GM12878 (cell line): ENCODE measurements around the gene IZUMO1. TPM values are rescaled to one million over a fixed set of nuclear protein-coding genes. Genes with fewer than 3 reads are reported as not detected.

Source experiments
- ATAC-seq: fragments of 200-7000 bp; cut with Tn5 transposase; 3 replicates; pipeline ENCODE4 v1.9.1; 2020; ENCODE audit warnings: mild to moderate bottlenecking, moderate library complexity
- BruUV-seq: library from RNA; stranded (reverse); fragments of 400-500 nt; replicated peaks from 2 replicates; lab custom pipeline; 2021; lab: Mats Ljungman, UMichigan
- CTCF ChIA-PET: fragments of 300-600 bp; sonication (Branson Sonifier 250); formaldehyde crosslinking; extraction: SDS; loops from one replicate; lab custom pipeline; 2021; ENCODE audit warnings: inconsistent platforms; lab: Yijun Ruan, JAX
- POLR2A ChIA-PET: fragments of 350-600 bp; formaldehyde crosslinking; extraction: SDS; loops from one replicate; lab custom pipeline; 2021; ENCODE audit warnings: inconsistent platforms; lab: Charles Lee
- RAD21 ChIA-PET: fragments of 300-600 bp; sonication (Branson Sonifier 250); formaldehyde crosslinking; loops from one replicate; lab custom pipeline; 2023; ENCODE audit warnings: antibody characterized with exemption; ENCODE audit not compliant: unreplicated experiment; lab: Charles Lee
- SMC1A ChIA-PET: fragments of 300-600 bp; sonication (Branson Sonifier 250); formaldehyde crosslinking; loops from one replicate; lab custom pipeline; 2023; ENCODE audit not compliant: unreplicated experiment, uncharacterized antibody; lab: Charles Lee
- DNase-seq: peaks from one replicate; pipeline ENCODE4 v3.0.0-alpha.2; 2011; ENCODE audit warnings: low read depth, low spot score
- FAIRE-seq: peaks from 3 replicates; lab custom pipeline; 2011; peaks lifted over from hg19 to GRCh38; lab: Jason Lieb, UNC
- H2AFZ ChIP-seq: 2 replicates; pipeline ENCODE4 v1.6.0; 2011; ENCODE audit warnings: low read depth, low read length, control low read depth; ENCODE audit not compliant: control insufficient read depth
- H3K27ac ChIP-seq: 2 replicates; pipeline ENCODE4 v1.5.1; 2011; ENCODE audit warnings: control low read depth; ENCODE audit not compliant: control insufficient read depth, insufficient read depth
- H3K27me3 ChIP-seq, 2 experiments: replicated peaks in 1 of 2; 2 replicates each; pipeline versions ENCODE4 v1.6.0 to v1.6.1; 2011; ENCODE audit warnings: low read length in 1 of 2; ENCODE audit not compliant: control insufficient read depth in 2 of 2, insufficient read depth in 2 of 2
- H3K36me3 ChIP-seq, 2 experiments: 2 replicates each; pipeline ENCODE4 v1.5.1; 2011; ENCODE audit warnings: low read length in 1 of 2; ENCODE audit not compliant: control insufficient read depth in 2 of 2, insufficient read depth in 2 of 2
- H3K4me1 ChIP-seq: 2 replicates; pipeline ENCODE4 v1.6.1; 2011; ENCODE audit warnings: mild to moderate bottlenecking, low read length, moderate library complexity, mixed read lengths; ENCODE audit not compliant: control insufficient read depth, insufficient read depth
- H3K4me2 ChIP-seq: 2 replicates; pipeline ENCODE4 v1.6.0; 2011; ENCODE audit warnings: control low read depth; ENCODE audit not compliant: control insufficient read depth, insufficient read depth
- H3K4me3 ChIP-seq: fragments of 200-600 bp; sonication (generic); 2 replicates; pipeline ENCODE4 v1.5.1; 2016
- H3K79me2 ChIP-seq: 2 replicates; pipeline ENCODE4 v1.6.0; 2011; ENCODE audit warnings: low read length; ENCODE audit not compliant: control insufficient read depth, insufficient read depth
- H3K9ac ChIP-seq: 2 replicates; pipeline ENCODE4 v1.8.0; 2011; ENCODE audit warnings: low read length, control low read depth, mixed read lengths; ENCODE audit not compliant: control insufficient read depth, insufficient read depth
- H3K9me3 ChIP-seq: replicated peaks from 3 replicates; pipeline ENCODE4 v1.5.1; 2011; ENCODE audit warnings: mild to moderate bottlenecking, low read length; ENCODE audit not compliant: control insufficient read depth, insufficient read depth
- H4K20me1 ChIP-seq: 2 replicates; pipeline ENCODE4 v1.6.0; 2011; ENCODE audit not compliant: control insufficient read depth, insufficient read depth
- IKZF1 ChIP-seq: fragments of 450-650 bp; conservative IDR thresholded peaks from 2 replicates; pipeline ENCODE4 v1.6.1; 2017; ENCODE audit warnings: antibody characterized with exemption, mild to moderate bottlenecking
- NBN ChIP-seq: fragments of 450-650 bp; IDR thresholded peaks from 2 replicates; pipeline ENCODE4 v1.6.1; 2016
- NFIC ChIP-seq: IDR thresholded peaks from 2 replicates; pipeline ENCODE4 v1.6.1; 2012; ENCODE audit warnings: low read depth, mild to moderate bottlenecking, inconsistent platforms, low read length, moderate library complexity
- POU2F2 ChIP-seq: IDR thresholded peaks from 3 replicates; pipeline ENCODE4 v1.6.1; 2011; ENCODE audit warnings: low read depth, mild to moderate bottlenecking, low read length, borderline replicate concordance
- RELA ChIP-seq: fragments of 450-650 bp; IDR thresholded peaks from 2 replicates; pipeline ENCODE4 v1.8.0; 2014; ENCODE audit warnings: borderline replicate concordance; ENCODE audit not compliant: partially characterized antibody
- WGBS: methylation state at CpG from one replicate; pipeline ENCODE4 v1.1.6; 2016; ENCODE audit warnings: low lambda C conversion rate; ENCODE audit not compliant: insufficient replicate concordance, insufficient coverage; ENCODE audit errors: missing lambda C conversion rate; 5-methylcytosine and 5-hydroxymethylcytosine counted together
- in situ Hi-C: fragments of 300-500 bp; cut with MboI; formaldehyde crosslinking; loops from 9 replicates; pipeline ENCODE4 v1.14.3; 2018; ENCODE audit warnings: mixed read lengths
- intact Hi-C: fragments of 100-400 bp; cut with micrococcal nuclease; formaldehyde crosslinking; loops from one replicate; pipeline ENCODE4 v1.14.2; 2022; ENCODE audit not compliant: unreplicated experiment
- polyA plus RNA-seq, 11 experiments: library from polyadenylated mRNA; depleted of rRNA in 4 of 11; unstranded in 6 of 11; stranded (reverse) in 5 of 11; fragments of >200 nt; fragmentation: Nextera tagmentation in 4 of 11; fragmentation: Illumina TruSeq in 1 of 11; extraction: Ambion mirVana in 4 of 11; extraction: Trizol in 1 of 11; gene quantifications; 1 replicate in 1 of 11; 2 replicates in 10 of 11; pipeline versions ENCODE4 v1.2.1 to v1.2.3, GENCODE V29; 2011 to 2016; ENCODE audit warnings: inconsistent platforms in 2 of 11, missing spikeins in 2 of 11, low read depth in 1 of 11
- total RNA-seq, 4 experiments: library from RNA; depleted of rRNA in 3 of 4; stranded (reverse); fragments of >200 nt in 3 of 4; fragmentation: Illumina TruSeq in 1 of 4; extraction: Trizol in 1 of 4; gene quantifications; 2 replicates each; pipeline versions ENCODE4 v1.2.1 to v1.2.3, GENCODE V29; 2013 to 2021
- TF ChIP-seq, protein P1 (sequence below): fragments of 450-650 bp; IDR thresholded peaks from 2 replicates; pipeline ENCODE4 v1.6.1; 2016; ENCODE audit warnings: mild to moderate bottlenecking

Gene IZUMO1
- total and polyA plus RNA-seq, 10 of the 15 experiments (the other 5 are each of a cell fraction or from before 2014, with no cell fraction given): not detected

DNA sequence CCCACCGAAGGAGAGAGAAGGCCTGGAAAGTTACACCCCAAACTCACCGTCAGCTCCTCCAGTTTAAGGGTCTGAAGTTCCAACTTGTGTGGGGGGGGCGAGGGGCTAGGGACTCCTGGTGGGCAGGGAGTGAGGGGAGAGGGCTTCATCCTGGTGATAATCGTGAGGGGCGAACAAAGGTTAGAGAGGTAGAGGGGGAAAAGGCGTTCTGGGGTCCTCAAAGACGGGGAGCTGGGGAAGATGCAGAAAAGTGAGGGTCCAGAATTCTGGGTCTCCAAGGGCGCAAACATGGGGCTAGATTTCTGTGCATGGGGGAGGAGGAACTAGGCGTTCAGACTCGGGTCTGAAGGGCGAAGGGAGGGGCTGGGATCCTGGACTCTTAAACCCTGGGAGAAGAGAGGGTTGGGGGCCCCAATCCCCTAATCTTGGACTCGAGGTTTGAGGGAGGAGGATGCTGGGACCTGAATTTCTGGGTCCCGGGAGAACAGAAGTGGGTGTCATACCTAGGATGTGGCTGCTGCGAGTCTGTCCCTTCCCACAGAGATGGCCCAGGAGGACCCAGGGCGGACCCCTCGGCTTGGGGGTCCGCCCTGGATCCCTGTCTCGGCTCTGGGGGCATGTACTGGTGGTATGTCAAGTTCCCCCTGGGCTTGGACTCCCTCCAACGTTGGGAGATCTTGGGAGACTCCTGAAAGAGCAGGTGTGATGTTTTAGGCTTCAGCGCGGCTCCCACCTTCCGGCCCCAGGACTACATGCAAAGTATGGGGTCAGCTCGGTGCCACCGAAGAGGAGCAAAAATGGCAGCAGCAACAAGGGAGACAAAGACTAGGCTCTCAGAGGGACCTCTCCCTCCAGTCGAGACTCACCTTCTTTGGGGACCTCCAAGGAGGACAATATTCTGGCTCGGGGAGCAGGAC, 31.7 kb downstream of the IZUMO1 start:
- FAIRE-seq: no peak
- Histone ChIP-seq H3K4me3 (peak overlapping the region; percentile 95), H3K27me3 (no peaks in the 10 kb centered on the region), H3K4me2 (peak overlapping the region; percentile 89), H2AFZ (peak overlapping the region; percentile 91), H3K9me3 (no peaks in the 10 kb centered on the region; the same call in 2 of the 3 replicates), H4K20me1 (no peaks in the 10 kb centered on the region), H3K79me2 (no peaks in the 10 kb centered on the region), H3K4me1 (peaks cover 16% of the 10 kb centered on the region), H3K27ac (peak overlapping the region; percentile 71; the same call in 1 of the 2 replicates), H3K36me3 (no peaks in the 10 kb centered on the region), H3K9ac (peak overlapping the region; percentile 87)
- CTCF ChIA-PET: interaction anchor here (1.8 kb wide), 1 partner anchor 40 kb away, joined by 6 read pairs; no protein-coding TSS in a partner anchor
- intact Hi-C loops (no loop called here), in situ Hi-C loops (no loop called here)
- ATAC-seq: no peak
- POLR2A ChIA-PET: interaction anchor here (0.5 to 3.0 kb wide), 5 partner anchors 10 to 738 kb away, joined by 3 to 7 read pairs (median 4); partner anchors contain the start of gene ALDH16A1
- DNase-seq: no peak
- RAD21 ChIA-PET: interaction anchor here (1.0 to 1.4 kb wide), 3 partner anchors 9 to 69 kb away, joined by 4 read pairs; partner anchors contain the start of gene CA11
- SMC1A ChIA-PET: interaction anchor here (0.6 to 1.1 kb wide), 2 partner anchors 69 to 131 kb away, joined by 3 to 5 read pairs; partner anchors contain the start of gene CA11
- BruUV-seq: no TSS peak
- WGBS: 13% methylated on average over 26 of the region's 26 CpGs
- TF ChIP-seq IKZF1 (peak; percentile 8; the same call in 1 of the 2 replicates), RELA (no peak), NBN (peak; percentile 17; the same call in 1 of the 2 replicates), NFIC (no peak), POU2F2 (peak; percentile 61; the same call in 1 of the 3 replicates)
- TF ChIP-seq, protein P1, sequence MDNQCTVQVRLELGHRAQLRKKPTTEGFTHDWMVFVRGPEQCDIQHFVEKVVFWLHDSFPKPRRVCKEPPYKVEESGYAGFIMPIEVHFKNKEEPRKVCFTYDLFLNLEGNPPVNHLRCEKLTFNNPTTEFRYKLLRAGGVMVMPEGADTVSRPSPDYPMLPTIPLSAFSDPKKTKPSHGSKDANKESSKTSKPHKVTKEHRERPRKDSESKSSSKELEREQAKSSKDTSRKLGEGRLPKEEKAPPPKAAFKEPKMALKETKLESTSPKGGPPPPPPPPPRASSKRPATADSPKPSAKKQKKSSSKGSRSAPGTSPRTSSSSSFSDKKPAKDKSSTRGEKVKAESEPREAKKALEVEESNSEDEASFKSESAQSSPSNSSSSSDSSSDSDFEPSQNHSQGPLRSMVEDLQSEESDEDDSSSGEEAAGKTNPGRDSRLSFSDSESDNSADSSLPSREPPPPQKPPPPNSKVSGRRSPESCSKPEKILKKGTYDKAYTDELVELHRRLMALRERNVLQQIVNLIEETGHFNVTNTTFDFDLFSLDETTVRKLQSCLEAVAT: 0 out of 2 replicates have a peak, but pooled peaks have one; percentile 22
